OCI-LY7 (cell line): ENCODE measurements around the gene FAF2.

Source experiments
- EZH2phosphoT487 ChIP-seq: fragments of 200-600 bp; sonication (generic); IDR thresholded peaks from 2 replicates; pipeline ENCODE4 v1.6.1; 2018; ENCODE audit warnings: low read depth, borderline replicate concordance, mild to moderate bottlenecking, mixed run types, antibody characterized with exemption, low read length, moderate library complexity, mixed read lengths
- TF ChIP-seq, protein P1 (sequence below): fragments of 200-600 bp; sonication (generic); conservative IDR thresholded peaks from 2 replicates; pipeline ENCODE4 v1.5.1; 2014; ENCODE audit warnings: mild to moderate bottlenecking, antibody characterized with exemption, low read length, moderate library complexity, mixed read lengths

DNA sequence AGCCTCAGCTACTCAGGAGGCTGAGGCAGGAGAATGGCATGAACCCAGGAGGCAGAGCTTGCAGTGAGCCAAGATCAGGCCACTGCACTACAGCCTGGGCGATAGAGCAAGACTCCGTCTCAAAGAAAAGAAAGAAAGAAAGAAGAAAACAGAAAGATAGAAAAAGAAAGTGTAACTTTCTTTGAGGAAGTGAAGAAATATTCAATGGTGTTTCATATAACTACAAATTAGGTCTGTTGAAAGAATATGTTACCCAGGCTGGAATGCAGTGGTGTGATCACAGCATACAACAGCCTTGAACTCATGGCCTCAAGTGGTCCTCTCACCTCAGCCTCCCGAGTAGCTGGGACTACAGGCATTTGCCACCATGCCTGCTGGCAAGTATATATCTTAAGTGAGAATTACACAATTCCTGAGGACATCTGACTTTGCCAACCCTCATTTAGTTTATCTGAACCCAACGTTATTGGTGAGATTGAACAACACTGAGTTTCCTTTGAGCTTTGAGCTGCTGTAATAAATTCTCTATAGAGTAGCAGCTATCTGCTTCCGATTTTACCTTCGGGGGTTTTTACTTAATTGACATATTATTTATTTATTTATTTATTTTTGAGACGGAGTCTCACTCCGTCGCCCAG lies 2.0 kb upstream of the FAF2 start:
- TF ChIP-seq, protein P1, sequence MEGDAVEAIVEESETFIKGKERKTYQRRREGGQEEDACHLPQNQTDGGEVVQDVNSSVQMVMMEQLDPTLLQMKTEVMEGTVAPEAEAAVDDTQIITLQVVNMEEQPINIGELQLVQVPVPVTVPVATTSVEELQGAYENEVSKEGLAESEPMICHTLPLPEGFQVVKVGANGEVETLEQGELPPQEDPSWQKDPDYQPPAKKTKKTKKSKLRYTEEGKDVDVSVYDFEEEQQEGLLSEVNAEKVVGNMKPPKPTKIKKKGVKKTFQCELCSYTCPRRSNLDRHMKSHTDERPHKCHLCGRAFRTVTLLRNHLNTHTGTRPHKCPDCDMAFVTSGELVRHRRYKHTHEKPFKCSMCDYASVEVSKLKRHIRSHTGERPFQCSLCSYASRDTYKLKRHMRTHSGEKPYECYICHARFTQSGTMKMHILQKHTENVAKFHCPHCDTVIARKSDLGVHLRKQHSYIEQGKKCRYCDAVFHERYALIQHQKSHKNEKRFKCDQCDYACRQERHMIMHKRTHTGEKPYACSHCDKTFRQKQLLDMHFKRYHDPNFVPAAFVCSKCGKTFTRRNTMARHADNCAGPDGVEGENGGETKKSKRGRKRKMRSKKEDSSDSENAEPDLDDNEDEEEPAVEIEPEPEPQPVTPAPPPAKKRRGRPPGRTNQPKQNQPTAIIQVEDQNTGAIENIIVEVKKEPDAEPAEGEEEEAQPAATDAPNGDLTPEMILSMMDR = no peak
- TF ChIP-seq EZH2phosphoT487 = no peak
